HCT116 (cell line): ENCODE results near the gene MACROD1.

Experiments used
- POLR2AphosphoS5 ChIP-seq: IDR thresholded peaks from 2 replicates; pipeline ENCODE4 v1.6.1; 2011; ENCODE audit warnings: mild to moderate bottlenecking, low read depth, low read length, moderate library complexity
- TF ChIP-seq, protein P1 (sequence below), 3 experiments: fragments of 200-600 bp in 1 of 3; sonication (generic) in 1 of 3; IDR thresholded peaks in 2 of 3; conservative IDR thresholded peaks in 1 of 3; 2 replicates each; pipeline ENCODE4 v1.5.1; 2012 to 2017; ENCODE audit warnings: low read depth in 2 of 3, low read length in 2 of 3, antibody characterized with exemption in 1 of 3, borderline replicate concordance in 1 of 3, control low read depth in 1 of 3, mild to moderate bottlenecking in 1 of 3, mixed read lengths in 1 of 3, mixed run types in 1 of 3, moderate library complexity in 1 of 3; ENCODE audit not compliant: insufficient read depth in 1 of 3

DNA sequence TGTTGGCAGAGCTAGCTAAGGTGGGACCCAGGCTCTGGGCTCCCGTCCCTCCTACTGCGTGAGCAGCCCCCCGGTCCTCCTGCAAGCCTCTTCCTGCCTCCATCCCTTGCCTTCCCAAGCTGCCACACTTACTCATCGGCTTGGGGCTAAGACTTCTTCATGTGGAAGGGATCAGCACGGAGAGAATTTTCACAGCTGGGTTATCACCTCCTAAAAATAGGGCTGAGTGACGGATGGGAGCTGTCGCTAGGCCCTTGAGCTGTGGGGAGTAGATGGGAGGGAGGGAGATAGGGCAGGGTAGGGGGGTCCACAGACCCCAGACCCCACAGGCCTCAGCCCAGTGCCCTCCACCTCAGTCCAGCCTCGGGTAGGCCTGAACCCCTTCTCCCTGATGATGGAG lies 89.2 kb downstream of the MACROD1 start:
- no peak for TF ChIP-seq POLR2AphosphoS5
- TF ChIP-seq, protein P1, sequence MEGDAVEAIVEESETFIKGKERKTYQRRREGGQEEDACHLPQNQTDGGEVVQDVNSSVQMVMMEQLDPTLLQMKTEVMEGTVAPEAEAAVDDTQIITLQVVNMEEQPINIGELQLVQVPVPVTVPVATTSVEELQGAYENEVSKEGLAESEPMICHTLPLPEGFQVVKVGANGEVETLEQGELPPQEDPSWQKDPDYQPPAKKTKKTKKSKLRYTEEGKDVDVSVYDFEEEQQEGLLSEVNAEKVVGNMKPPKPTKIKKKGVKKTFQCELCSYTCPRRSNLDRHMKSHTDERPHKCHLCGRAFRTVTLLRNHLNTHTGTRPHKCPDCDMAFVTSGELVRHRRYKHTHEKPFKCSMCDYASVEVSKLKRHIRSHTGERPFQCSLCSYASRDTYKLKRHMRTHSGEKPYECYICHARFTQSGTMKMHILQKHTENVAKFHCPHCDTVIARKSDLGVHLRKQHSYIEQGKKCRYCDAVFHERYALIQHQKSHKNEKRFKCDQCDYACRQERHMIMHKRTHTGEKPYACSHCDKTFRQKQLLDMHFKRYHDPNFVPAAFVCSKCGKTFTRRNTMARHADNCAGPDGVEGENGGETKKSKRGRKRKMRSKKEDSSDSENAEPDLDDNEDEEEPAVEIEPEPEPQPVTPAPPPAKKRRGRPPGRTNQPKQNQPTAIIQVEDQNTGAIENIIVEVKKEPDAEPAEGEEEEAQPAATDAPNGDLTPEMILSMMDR (IDR thresholded peaks at IDR 0.05 in 2 of 3, conservative IDR thresholded peaks at IDR 0.05 in 1 of 3; ENCODE audit: borderline replicate concordance in 1 of 3, insufficient read depth in 1 of 3, low read depth in 2 of 3, low read length in 2 of 3), result no peak
